Measurements from ENCODE around the gene TBX15.

- no peak for TF ChIP-seq CTCF (IDR thresholded peaks at IDR 0.05)
- TF ChIP-seq POLR2A (IDR thresholded peaks at IDR 0.05) = no peak
Observed at GRCh38 chr1:118977600-118977999, 10.5 kb downstream of the TBX15 start.

Measured in thyroid gland (tissue), 4 donors.